Amygdala (tissue), 56 donors: Measurements from ENCODE around the gene TBC1D24.
"Not testable (repeated sequence)": the region's sequence is repeated elsewhere in the genome, so short reads cannot be mapped to it uniquely, and the experiment has no call there.

Experiments
- DNase-seq, 56 donors: peaks; one replicate each; lab custom pipeline; 2025; lab: John Stamatoyannopoulos, UW

Gene TBC1D24

GRCh38 chr16:2479996-2480395 lies 5.1 kb downstream of the TBC1D24 start:
- not testable (repeated sequence) for DNase-seq

- DNase-seq = no peak
Observed at GRCh38 chr16:2480948-2481347, 6.0 kb downstream of the TBC1D24 start.

- no peak for DNase-seq
Observed at GRCh38 chr16:2481676-2482075, 6.7 kb downstream of the TBC1D24 start.

- DNase-seq = no peak
Observed at GRCh38 chr16:2482249-2482648, 7.3 kb downstream of the TBC1D24 start.

- DNase-seq = peak in 41 of 56 donors; percentile 22 to 77 (median 48)
Observed at GRCh38 chr16:2482708-2483534, 8.0 kb downstream of the TBC1D24 start.

GRCh38 chr16:2483939-2484897 lies 9.3 kb downstream of the TBC1D24 start:
- DNase-seq = no peak

- DNase-seq = no peak
Observed at GRCh38 chr16:2484898-2485508, 10.1 kb downstream of the TBC1D24 start.

- DNase-seq = no peak
Observed at GRCh38 chr16:2485811-2486507, 11.0 kb downstream of the TBC1D24 start.

- peak in 24 of 56 donors; percentile 13 to 65 (median 36) for DNase-seq
Observed at GRCh38 chr16:2486645-2487516, 12.0 kb downstream of the TBC1D24 start.

- DNase-seq = peak in 1 of 56 donors; percentile 65
Observed at GRCh38 chr16:2487517-2487842, 12.6 kb downstream of the TBC1D24 start.

- DNase-seq = no peak
Observed at GRCh38 chr16:2487903-2488531, 13.1 kb downstream of the TBC1D24 start.

- no peak for DNase-seq
Observed at GRCh38 chr16:2489581-2489980, 14.7 kb downstream of the TBC1D24 start.

- DNase-seq = no peak
Observed at GRCh38 chr16:2490190-2491105, 15.5 kb downstream of the TBC1D24 start.

GRCh38 chr16:2492292-2492691 lies 17.4 kb downstream of the TBC1D24 start:
- DNase-seq = no peak

GRCh38 chr16:2493605-2494004 lies 18.7 kb downstream of the TBC1D24 start:
- no peak for DNase-seq

GRCh38 chr16:2494616-2495015 lies 19.7 kb downstream of the TBC1D24 start:
- DNase-seq = no peak

- no peak for DNase-seq
Observed at GRCh38 chr16:2495041-2495440, 20.1 kb downstream of the TBC1D24 start.
